ENCODE data around the gene DPM2. TPM values are rescaled to one million over a fixed set of nuclear protein-coding genes. Genes with fewer than 3 reads are reported as not detected.

Gene DPM2
- total and polyA plus RNA-seq, 4 donors: 20.5 to 51.3 (median 50.9) TPM

DNA sequence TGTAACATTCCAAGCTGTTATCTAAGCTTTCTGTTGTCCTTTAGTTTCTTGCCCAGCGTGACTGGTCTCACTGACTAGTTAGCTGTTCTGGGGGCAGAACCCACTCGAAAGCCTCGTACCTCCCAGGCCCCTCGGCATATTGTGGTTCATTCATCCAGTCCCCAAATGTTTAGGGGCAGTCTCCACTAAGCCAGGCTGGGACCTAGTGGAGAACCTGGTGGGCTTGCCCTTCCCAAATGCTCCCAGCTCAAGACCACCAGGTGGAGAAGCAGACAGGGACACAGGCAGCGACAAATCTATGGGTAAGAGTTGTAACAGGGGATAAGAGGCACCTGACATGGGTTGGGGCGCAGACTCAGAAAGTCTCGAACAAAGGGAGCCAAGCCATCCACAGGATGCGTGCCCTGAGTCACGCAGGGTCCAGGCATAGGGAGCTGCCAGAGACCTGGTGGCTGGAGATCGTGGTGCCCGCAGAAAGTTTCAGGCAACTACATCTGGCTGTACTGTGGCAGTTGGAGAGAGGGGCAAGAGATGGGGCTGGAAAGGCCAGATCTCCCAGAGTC is 44.0 kb upstream of the DPM2 start:
- Histone ChIP-seq H3K27me3 (ENCODE audit: control insufficient read depth in 3 of 3, insufficient read depth in 3 of 3, low read length in 2 of 3) (no peaks in the 10 kb centered on the region), H3K36me3 (ENCODE audit: control insufficient read depth in 4 of 4, insufficient read depth in 4 of 4, low read length in 4 of 4) (no peaks in the 10 kb centered on the region), H3K27ac (ENCODE audit: low read depth in 1 of 2, low read length in 1 of 2) (peak overlapping the region; percentile 91 to 95), H3K9ac (ENCODE audit: insufficient read depth in 1 of 2, low read length in 2 of 2) (peak overlapping the region; percentile 41 to 95), H3K4me3 (no peak overlapping the region), H3K9me3 (ENCODE audit: control insufficient read depth in 4 of 4, insufficient read depth in 3 of 4, low read length in 3 of 4) (no peaks in the 10 kb centered on the region), H3K4me1 (ENCODE audit: control insufficient read depth in 5 of 5, insufficient read depth in 5 of 5, low read length in 5 of 5) (peaks cover 0 to 40% (median 10%) of the 10 kb centered on the region in 5 donors)
- no peak for ATAC-seq (ENCODE audit: insufficient read depth, low FRiP score)
- no peak for DNase-seq
- TF ChIP-seq, protein P1, sequence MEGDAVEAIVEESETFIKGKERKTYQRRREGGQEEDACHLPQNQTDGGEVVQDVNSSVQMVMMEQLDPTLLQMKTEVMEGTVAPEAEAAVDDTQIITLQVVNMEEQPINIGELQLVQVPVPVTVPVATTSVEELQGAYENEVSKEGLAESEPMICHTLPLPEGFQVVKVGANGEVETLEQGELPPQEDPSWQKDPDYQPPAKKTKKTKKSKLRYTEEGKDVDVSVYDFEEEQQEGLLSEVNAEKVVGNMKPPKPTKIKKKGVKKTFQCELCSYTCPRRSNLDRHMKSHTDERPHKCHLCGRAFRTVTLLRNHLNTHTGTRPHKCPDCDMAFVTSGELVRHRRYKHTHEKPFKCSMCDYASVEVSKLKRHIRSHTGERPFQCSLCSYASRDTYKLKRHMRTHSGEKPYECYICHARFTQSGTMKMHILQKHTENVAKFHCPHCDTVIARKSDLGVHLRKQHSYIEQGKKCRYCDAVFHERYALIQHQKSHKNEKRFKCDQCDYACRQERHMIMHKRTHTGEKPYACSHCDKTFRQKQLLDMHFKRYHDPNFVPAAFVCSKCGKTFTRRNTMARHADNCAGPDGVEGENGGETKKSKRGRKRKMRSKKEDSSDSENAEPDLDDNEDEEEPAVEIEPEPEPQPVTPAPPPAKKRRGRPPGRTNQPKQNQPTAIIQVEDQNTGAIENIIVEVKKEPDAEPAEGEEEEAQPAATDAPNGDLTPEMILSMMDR (IDR thresholded peaks at IDR 0.05; ENCODE audit: control extremely low read depth, extremely low read depth): no peak
- 67 to 76% methylated on average over 11 of the region's 11 CpGs for WGBS, 2 donors

DNA sequence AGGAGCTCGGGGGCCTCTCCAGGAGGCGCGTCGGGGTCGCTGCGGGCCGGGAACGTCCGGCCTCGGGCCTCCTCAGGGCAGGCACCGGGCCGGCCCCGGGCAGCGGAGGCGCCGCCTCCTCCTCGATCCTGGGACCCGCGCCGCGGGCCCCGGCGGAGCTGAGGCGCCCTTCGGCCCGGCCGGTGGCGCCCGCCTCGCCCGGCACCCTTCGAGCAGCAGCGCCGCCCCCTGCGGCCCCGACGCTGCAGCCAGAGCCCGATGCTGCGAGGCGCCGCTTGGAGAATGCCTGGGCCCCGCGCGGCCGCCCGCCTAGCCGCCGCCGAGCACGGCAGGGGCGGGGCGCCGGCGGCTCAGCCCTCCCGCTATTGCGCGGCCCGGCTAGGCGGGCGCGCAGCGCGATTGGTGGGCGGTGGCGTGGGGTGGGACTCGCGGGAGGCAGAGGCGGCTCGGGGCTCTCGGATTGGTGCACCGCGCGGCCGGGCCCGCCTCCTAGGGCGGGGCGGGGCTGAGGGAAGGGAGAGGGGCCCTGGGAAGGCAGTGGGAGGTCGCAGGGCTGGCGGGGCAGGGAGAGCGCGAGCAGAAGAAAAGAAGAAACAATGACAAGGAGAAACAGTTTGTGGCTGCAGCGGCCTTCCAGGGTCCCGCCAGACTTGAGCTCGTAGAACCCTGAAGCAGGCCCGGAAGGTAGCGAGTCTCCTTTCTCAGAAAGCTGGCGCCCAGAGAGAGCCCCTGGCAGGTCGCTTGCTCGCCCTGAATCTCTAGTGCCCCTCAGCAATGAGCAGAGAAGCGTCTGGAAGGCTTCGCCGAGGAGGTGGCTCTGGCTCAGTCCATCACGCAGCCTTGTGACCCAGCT is 43.3 kb upstream of the DPM2 start, which contains the start of gene EEIG1:
EEIG1 (minus strand) TSS at position 284 of the 853 bp plus-strand sequence. CDS start 852 bp downstream, outside the sequence.
- TF ChIP-seq, protein P1 (IDR thresholded peaks at IDR 0.05; ENCODE audit: control extremely low read depth, extremely low read depth): no peak
- Histone ChIP-seq H3K4me3 (peak within 1 kb of the TSS; percentile 85), H3K27ac (ENCODE audit: low read depth in 1 of 2, low read length in 1 of 2) (peak within 1 kb of the TSS; percentile 91 to 95), H3K4me1 (ENCODE audit: control insufficient read depth in 5 of 5, insufficient read depth in 5 of 5, low read length in 5 of 5) (peaks cover 0 to 47% (median 14%) of the 10 kb centered on the region in 5 donors), H3K9me3 (ENCODE audit: control insufficient read depth in 4 of 4, insufficient read depth in 3 of 4, low read length in 3 of 4) (no peaks in the 10 kb centered on the region), H3K36me3 (ENCODE audit: control insufficient read depth in 4 of 4, insufficient read depth in 4 of 4, low read length in 4 of 4) (peaks cover 0 to 3% (median 0%) of the 10 kb centered on the region in 4 donors), H3K27me3 (ENCODE audit: control insufficient read depth in 3 of 3, insufficient read depth in 3 of 3, low read length in 2 of 3) (no peaks in the 10 kb centered on the region), H3K9ac (ENCODE audit: insufficient read depth in 1 of 2, low read length in 2 of 2) (peak within 1 kb of the TSS; percentile 41 to 95)
- peak; percentile 97 to 98 (median 98) for DNase-seq
- peak; percentile 95 for ATAC-seq (ENCODE audit: insufficient read depth, low FRiP score)
- 0% methylated on average over 61 to 93 of the region's 93 CpGs for WGBS, 2 donors

DNA sequence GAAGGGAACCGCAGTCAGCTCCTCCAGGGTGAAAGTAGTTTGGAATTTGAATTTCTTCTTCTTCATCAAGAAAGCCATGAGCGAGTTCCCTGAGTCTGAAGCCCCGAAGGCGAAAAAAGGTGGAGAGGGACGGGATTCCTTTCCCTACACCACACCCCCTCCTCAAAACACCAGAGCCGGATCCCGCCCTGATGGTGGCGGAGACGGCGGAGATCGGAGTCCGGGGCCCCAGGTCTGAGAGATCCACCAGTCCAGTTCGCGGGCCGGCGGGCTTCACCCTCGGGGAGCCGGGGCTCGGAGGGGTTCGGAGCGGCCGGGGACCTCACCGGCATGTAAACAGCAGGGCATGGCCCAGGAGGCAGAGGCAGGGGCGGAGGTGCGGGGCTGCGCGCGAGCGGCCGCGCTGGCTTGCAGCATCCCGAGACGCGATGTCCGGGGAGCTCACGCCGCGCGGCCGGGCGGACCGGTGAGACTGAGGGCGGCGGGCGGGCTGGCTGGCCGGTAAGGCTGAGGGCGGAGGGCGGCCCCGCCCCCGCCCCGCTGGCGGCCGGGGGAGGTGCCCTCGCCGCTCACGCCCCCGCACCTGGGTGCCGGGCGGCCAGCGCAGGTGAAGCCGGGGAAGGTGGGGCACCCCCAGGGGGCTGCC is 42.5 kb upstream of the DPM2 start:
- DNase-seq (peak in 2 of 3 donors; percentile 35 to 50), ATAC-seq (ENCODE audit: insufficient read depth, low FRiP score) (peak; percentile 15)
- H3K27me3 ChIP-seq (ENCODE audit: control insufficient read depth in 3 of 3, insufficient read depth in 3 of 3, low read length in 2 of 3): no peaks in the 10 kb centered on the region
- H3K27ac ChIP-seq (ENCODE audit: low read depth in 1 of 2, low read length in 1 of 2): peak overlapping the region; percentile 86 to 92
- 0% methylated on average over 39 to 61 of the region's 61 CpGs for WGBS, 2 donors
- peak overlapping the region; percentile 85 for H3K4me3 ChIP-seq
- peaks cover 3 to 51% (median 14%) of the 10 kb centered on the region in 5 donors for H3K4me1 ChIP-seq (ENCODE audit: control insufficient read depth in 5 of 5, insufficient read depth in 5 of 5, low read length in 5 of 5)
- H3K9me3 ChIP-seq (ENCODE audit: control insufficient read depth in 4 of 4, insufficient read depth in 3 of 4, low read length in 3 of 4): no peaks in the 10 kb centered on the region
- peak overlapping the region; percentile 39 to 56 for H3K9ac ChIP-seq (ENCODE audit: insufficient read depth in 1 of 2, low read length in 2 of 2)
- TF ChIP-seq, protein P1 (IDR thresholded peaks at IDR 0.05; ENCODE audit: control extremely low read depth, extremely low read depth): no peak
- H3K36me3 ChIP-seq (ENCODE audit: control insufficient read depth in 4 of 4, insufficient read depth in 4 of 4, low read length in 4 of 4): peaks cover 0 to 3% (median 0%) of the 10 kb centered on the region in 4 donors
